Prostate gland (tissue), 2 donors: ENCODE measurements around the gene MAPK1. TPM values are rescaled to one million over a fixed set of nuclear protein-coding genes. Genes with fewer than 3 reads are reported as not detected.
"Not testable (repeated sequence)": the region's sequence is repeated elsewhere in the genome, so short reads cannot be mapped to it uniquely, and the experiment has no call there.

Experiments
- DNase-seq: peaks from one replicate; pipeline ENCODE4 v3.0.0-alpha.2; 2019; ENCODE audit warnings: low spot score
- H3K27ac ChIP-seq, 2 donors: fragments of 200-600 bp; sonication (generic); 2 replicates each; pipeline ENCODE4 v1.5.1; 2017 to 2019
- H3K27me3 ChIP-seq: fragments of 200-600 bp; sonication (generic); replicated peaks from 2 replicates; pipeline ENCODE4 v1.5.1; 2019; ENCODE audit not compliant: insufficient read depth
- H3K36me3 ChIP-seq, 2 donors: fragments of 200-600 bp; sonication (generic); 1 replicate in 1 of 2; 2 replicates in 1 of 2; pipeline versions ENCODE4 v1.5.1 to v1.8.1; 2017 to 2019
- H3K4me1 ChIP-seq: fragments of 200-600 bp; sonication (generic); replicated peaks from 2 replicates; pipeline ENCODE4 v1.5.1; 2019
- H3K4me3 ChIP-seq, 2 donors: fragments of 200-600 bp; sonication (generic); 2 replicates each; pipeline ENCODE4 v1.5.1; 2017 to 2019
- H3K9me3 ChIP-seq: fragments of 200-600 bp; sonication (generic); 2 replicates; pipeline ENCODE4 v1.5.1; 2017
- POLR2A ChIP-seq: fragments of 450-650 bp; IDR thresholded peaks from one replicate; pipeline ENCODE4 v1.6.1; 2016; ENCODE audit warnings: antibody characterized with exemption, mild to moderate bottlenecking
- POLR2AphosphoS5 ChIP-seq: sonication (generic); formaldehyde crosslinking; IDR thresholded peaks from one replicate; pipeline ENCODE4 v1.6.1; 2017; ENCODE audit warnings: antibody characterized with exemption
- WGBS: methylation state at CpG from one replicate; pipeline ENCODE4 v1.1.5; 2018; 5-methylcytosine and 5-hydroxymethylcytosine counted together
- intact Hi-C: fragments of 100-400 bp; cut with DNase I; formaldehyde crosslinking; loops from one replicate; pipeline ENCODE4 v1.14.2; 2022
- total RNA-seq, 2 donors: library from RNA; depleted of rRNA; stranded (reverse); fragments of >200 nt; gene quantifications; one replicate each; pipeline ENCODE4 v1.1.0, GENCODE V29; 2016
- TF ChIP-seq, protein P1 (sequence below), 4 experiments: fragments of 200-600 bp in 2 of 4; fragments of 450-650 bp in 2 of 4; sonication (generic) in 2 of 4; IDR thresholded peaks; 1 replicate in 3 of 4; 2 replicates in 1 of 4; pipeline ENCODE4 v1.5.1; 2016 to 2019; ENCODE audit warnings: antibody characterized with exemption in 4 of 4, mild to moderate bottlenecking in 2 of 4, moderate library complexity in 2 of 4

Gene MAPK1
- total RNA-seq, 2 donors from 2014 or later, result 89.6 to 92.1 TPM

GRCh38 chr22:21889251-21889990 is 22.0 kb upstream of the MAPK1 start:
- WGBS, result 96% methylated on average over 10 of the region's 10 CpGs
- DNase-seq, result no peak
- no peak for TF ChIP-seq POLR2A
- TF ChIP-seq, protein P1, sequence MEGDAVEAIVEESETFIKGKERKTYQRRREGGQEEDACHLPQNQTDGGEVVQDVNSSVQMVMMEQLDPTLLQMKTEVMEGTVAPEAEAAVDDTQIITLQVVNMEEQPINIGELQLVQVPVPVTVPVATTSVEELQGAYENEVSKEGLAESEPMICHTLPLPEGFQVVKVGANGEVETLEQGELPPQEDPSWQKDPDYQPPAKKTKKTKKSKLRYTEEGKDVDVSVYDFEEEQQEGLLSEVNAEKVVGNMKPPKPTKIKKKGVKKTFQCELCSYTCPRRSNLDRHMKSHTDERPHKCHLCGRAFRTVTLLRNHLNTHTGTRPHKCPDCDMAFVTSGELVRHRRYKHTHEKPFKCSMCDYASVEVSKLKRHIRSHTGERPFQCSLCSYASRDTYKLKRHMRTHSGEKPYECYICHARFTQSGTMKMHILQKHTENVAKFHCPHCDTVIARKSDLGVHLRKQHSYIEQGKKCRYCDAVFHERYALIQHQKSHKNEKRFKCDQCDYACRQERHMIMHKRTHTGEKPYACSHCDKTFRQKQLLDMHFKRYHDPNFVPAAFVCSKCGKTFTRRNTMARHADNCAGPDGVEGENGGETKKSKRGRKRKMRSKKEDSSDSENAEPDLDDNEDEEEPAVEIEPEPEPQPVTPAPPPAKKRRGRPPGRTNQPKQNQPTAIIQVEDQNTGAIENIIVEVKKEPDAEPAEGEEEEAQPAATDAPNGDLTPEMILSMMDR (IDR thresholded peaks at IDR 0.05), result no peak
- TF ChIP-seq POLR2AphosphoS5, result no peak
- H3K27ac ChIP-seq, result no peak overlapping the region
- H3K9me3 ChIP-seq, result no peaks in the 10 kb centered on the region
- intact Hi-C loops, result no loop called here
- no peaks in the 10 kb centered on the region for H3K4me1 ChIP-seq
- H3K27me3 ChIP-seq, result no peaks in the 10 kb centered on the region
- H3K36me3 ChIP-seq, result no peaks in the 10 kb centered on the region
- no peak overlapping the region for H3K4me3 ChIP-seq

- TF ChIP-seq, protein P1 (IDR thresholded peaks at IDR 0.05), result no peak
- TF ChIP-seq POLR2A (no peak), POLR2AphosphoS5 (no peak)
- intact Hi-C loops, result no loop called here
- no peak for DNase-seq
Measured at GRCh38 chr22:21887841-21888240, 20.4 kb upstream of the MAPK1 start.

GRCh38 chr22:21883930-21884329 is 16.5 kb upstream of the MAPK1 start:
- H3K27me3 ChIP-seq, H3K4me1 ChIP-seq, DNase-seq, intact Hi-C loops, H3K36me3 ChIP-seq, H3K4me3 ChIP-seq, H3K9me3 ChIP-seq, H3K27ac ChIP-seq: not testable (repeated sequence)
- 96% methylated on average over 19 of the region's 26 CpGs for WGBS

More at GRCh38 chr22:21887841-21888240, 20.4 kb upstream of the MAPK1 start:
- Histone ChIP-seq H3K9me3 (no peaks in the 10 kb centered on the region), H3K4me3 (no peak overlapping the region), H3K27ac (no peak overlapping the region), H3K36me3 (no peaks in the 10 kb centered on the region), H3K27me3 (no peaks in the 10 kb centered on the region), H3K4me1 (no peaks in the 10 kb centered on the region)

GRCh38 chr22:21882754-21883333 is 15.4 kb upstream of the MAPK1 start:
- H3K36me3 ChIP-seq, DNase-seq, H3K9me3 ChIP-seq, intact Hi-C loops, H3K4me3 ChIP-seq, H3K27ac ChIP-seq, H3K4me1 ChIP-seq, H3K27me3 ChIP-seq: not testable (repeated sequence)
- WGBS, result 36% methylated on average over 3 of the region's 7 CpGs

DNA sequence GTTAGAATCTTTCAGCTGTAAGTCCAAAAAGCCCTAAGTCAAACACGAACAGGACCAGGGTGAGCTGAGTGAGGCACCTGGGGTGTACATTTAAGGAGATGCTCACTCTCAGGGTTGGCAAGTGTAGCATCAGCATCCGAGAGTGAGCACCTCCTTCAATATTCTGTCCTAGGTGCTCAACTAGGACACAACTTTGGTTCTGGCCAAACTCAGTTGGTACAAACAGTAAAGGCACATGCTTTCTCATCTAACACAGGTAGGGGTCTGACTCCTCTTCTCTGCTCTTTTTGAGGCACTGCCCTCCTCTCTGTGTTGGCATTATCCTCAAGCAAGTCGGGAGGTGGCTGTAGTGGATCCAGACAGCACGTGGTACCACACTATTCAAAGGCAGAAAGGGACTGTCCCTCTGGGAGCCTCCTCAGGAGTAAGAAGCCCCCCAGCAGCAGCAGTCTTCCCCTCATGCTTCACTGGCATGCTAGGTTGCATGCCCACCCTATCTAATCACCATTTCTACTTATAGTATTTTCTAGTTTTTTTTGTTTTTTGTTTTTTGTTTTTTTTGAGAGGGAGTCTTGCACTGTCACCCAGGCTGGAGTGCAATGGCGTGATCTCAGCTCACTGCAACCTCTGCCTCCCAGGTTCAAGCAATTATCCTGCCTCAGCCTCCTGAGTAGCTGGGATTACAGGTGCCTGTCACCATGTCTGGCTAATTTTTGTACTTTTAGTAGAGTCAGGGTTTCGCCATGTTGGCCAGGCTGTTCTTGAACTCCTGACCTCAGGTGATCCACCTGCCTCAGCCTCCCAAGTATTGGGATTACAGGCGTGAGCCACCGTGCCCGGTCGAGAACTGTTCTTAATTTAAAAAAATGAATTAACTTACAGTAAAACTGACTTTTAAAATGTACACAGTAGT is 14.7 kb upstream of the MAPK1 start:
- H3K4me3 ChIP-seq, result no peak overlapping the region
- no peaks in the 10 kb centered on the region for H3K27me3 ChIP-seq
- no peak for TF ChIP-seq POLR2A
- no peak for TF ChIP-seq POLR2AphosphoS5
- TF ChIP-seq, protein P1 (IDR thresholded peaks at IDR 0.05), result no peak
- no peak overlapping the region for H3K27ac ChIP-seq
- H3K9me3 ChIP-seq, result no peaks in the 10 kb centered on the region
- H3K36me3 ChIP-seq, result no peaks in the 10 kb centered on the region
- WGBS, result 82% methylated on average over 10 of the region's 10 CpGs
- no peak for DNase-seq
- intact Hi-C loops, result no loop called here
- no peaks in the 10 kb centered on the region for H3K4me1 ChIP-seq
